T47D (cell line): ENCODE measurements around the gene UFSP1.

ENCODE experiments used
- DNase-seq, 2 experiments: peaks; one replicate each; pipeline versions ENCODE4 v3.0.0 to v3.0.0-alpha.2; 2011 to 2012; ENCODE audit warnings: low read depth in 1 of 2, low spot score in 1 of 2
- JUND ChIP-seq: IDR thresholded peaks from 2 replicates; pipeline ENCODE4 v1.6.1; 2012; ENCODE audit warnings: low read depth
- in situ Hi-C: cut with HindIII; loops from 2 replicates; pipeline ENCODE4 v1.10.0; 2016; ENCODE audit warnings: low sequenced_read_pairs, low pct_unique_long_range_greater_than_20kb

Gene UFSP1

GRCh38 chr7:100893318-100893895 is 3.9 kb upstream of the UFSP1 start:
- no peak for TF ChIP-seq JUND
- in situ Hi-C loops = no loop called here
- no peak for DNase-seq

- DNase-seq = no peak
- in situ Hi-C loops = no loop called here
- no peak for TF ChIP-seq JUND
These were observed 3.1 kb upstream of the UFSP1 start for GRCh38 chr7:100892364-100893317.

- no peak for TF ChIP-seq JUND
- in situ Hi-C loops = no loop called here
- DNase-seq = no peak
These were observed 2.2 kb upstream of the UFSP1 start for GRCh38 chr7:100891568-100892247.

- DNase-seq = no peak
- no peak for TF ChIP-seq JUND
- in situ Hi-C loops = no loop called here
These were observed 1.4 kb upstream of the UFSP1 start for GRCh38 chr7:100890653-100891567.

GRCh38 chr7:100888291-100888987 is 1.1 kb downstream of the UFSP1 start:
- TF ChIP-seq JUND = no peak
- no peak for DNase-seq
- in situ Hi-C loops = no loop called here

GRCh38 chr7:100887516-100888290 is 1.8 kb downstream of the UFSP1 start:
- no peak for DNase-seq
- in situ Hi-C loops = no loop called here
- TF ChIP-seq JUND = no peak

GRCh38 chr7:100886936-100887515 is 2.5 kb downstream of the UFSP1 start:
- TF ChIP-seq JUND = no peak
- DNase-seq = no peak
- in situ Hi-C loops = no loop called here

GRCh38 chr7:100886142-100886935 is 3.2 kb downstream of the UFSP1 start:
- TF ChIP-seq JUND = no peak
- no peak for DNase-seq
- in situ Hi-C loops = no loop called here

GRCh38 chr7:100885440-100886141 is 3.9 kb downstream of the UFSP1 start:
- TF ChIP-seq JUND = no peak
- in situ Hi-C loops = no loop called here
- DNase-seq = no peak
